Cerebellar cortex (tissue), 1 donor: ENCODE data around the gene CYFIP1.

Source experiments
- DNase-seq: peaks from one replicate; pipeline ENCODE4 v3.0.0-alpha.2; 2015; ENCODE audit warnings: low spot score

CYFIP1 gene

GRCh38 chr15:22950256-22950990 lies 29.7 kb downstream of the CYFIP1 start:
- DNase-seq = no peak

- no peak for DNase-seq
These were observed 31.1 kb downstream of the CYFIP1 start for GRCh38 chr15:22949074-22949547.

GRCh38 chr15:22948056-22948455 lies 32.1 kb downstream of the CYFIP1 start:
- DNase-seq = no peak

- no peak for DNase-seq
These were observed 32.8 kb downstream of the CYFIP1 start for GRCh38 chr15:22947101-22948000.

- DNase-seq = no peak
These were observed 35.1 kb downstream of the CYFIP1 start for GRCh38 chr15:22945071-22945470.

- DNase-seq = no peak
These were observed 35.5 kb downstream of the CYFIP1 start for GRCh38 chr15:22944651-22945050.

GRCh38 chr15:22942877-22943276 lies 37.3 kb downstream of the CYFIP1 start:
- no peak for DNase-seq

GRCh38 chr15:22942306-22942855 lies 37.8 kb downstream of the CYFIP1 start:
- DNase-seq = no peak

GRCh38 chr15:22941179-22941578 lies 39.0 kb downstream of the CYFIP1 start:
- no peak for DNase-seq

- no peak for DNase-seq
These were observed 40.5 kb downstream of the CYFIP1 start for GRCh38 chr15:22939652-22940061.

- no peak for DNase-seq
These were observed 41.1 kb downstream of the CYFIP1 start for GRCh38 chr15:22939051-22939450.

- no peak for DNase-seq
These were observed 43.3 kb downstream of the CYFIP1 start for GRCh38 chr15:22936577-22937472.

GRCh38 chr15:22933641-22934061 lies 46.5 kb downstream of the CYFIP1 start:
- no peak for DNase-seq

- DNase-seq = no peak
These were observed 48.2 kb downstream of the CYFIP1 start for GRCh38 chr15:22931784-22932536.

GRCh38 chr15:22930782-22931484 lies 49.2 kb downstream of the CYFIP1 start:
- no peak for DNase-seq

GRCh38 chr15:22927761-22928160 lies 52.4 kb downstream of the CYFIP1 start:
- no peak for DNase-seq

- DNase-seq = no peak
These were observed 54.3 kb downstream of the CYFIP1 start for GRCh38 chr15:22925875-22926274.

- DNase-seq = no peak
These were observed 58.2 kb downstream of the CYFIP1 start for GRCh38 chr15:22922003-22922402.

GRCh38 chr15:22919171-22919570 lies 61.0 kb downstream of the CYFIP1 start:
- no peak for DNase-seq

GRCh38 chr15:22918596-22919140 lies 61.5 kb downstream of the CYFIP1 start:
- DNase-seq = no peak
